HFFc6 (cell line): ENCODE measurements around the gene C1orf232. TPM values are rescaled to one million over a fixed set of nuclear protein-coding genes. Genes with fewer than 3 reads are reported as not detected.

Experiments used
- DNase-seq: peaks from one replicate; pipeline ENCODE4 v3.0.0-alpha.2; 2018
- H3K27ac Mint-ChIP-seq: 2 replicates; pipeline ENCODE4 v1.8.0; 2020; ENCODE audit warnings: mild to moderate bottlenecking, mixed read lengths
- H3K27me3 Mint-ChIP-seq: 2 replicates; pipeline ENCODE4 v1.8.0; 2021; ENCODE audit warnings: mild to moderate bottlenecking, moderate library complexity, mixed read lengths; ENCODE audit not compliant: insufficient read depth
- H3K36me3 Mint-ChIP-seq: 2 replicates; pipeline ENCODE4 v1.8.0; 2021; ENCODE audit warnings: low read depth, mixed read lengths
- H3K4me1 Mint-ChIP-seq: 2 replicates; pipeline ENCODE4 v1.8.0; 2020; ENCODE audit warnings: low read depth, mixed read lengths
- H3K4me3 Mint-ChIP-seq: 2 replicates; pipeline ENCODE4 v1.8.0; 2020; ENCODE audit warnings: mild to moderate bottlenecking, moderate library complexity, mixed read lengths
- H3K9me3 Mint-ChIP-seq: 2 replicates; pipeline ENCODE4 v1.8.0; 2020; ENCODE audit warnings: mild to moderate bottlenecking, mixed read lengths
- CTCF ChIP-seq: fragments of 200-600 bp; sonication (generic); IDR thresholded peaks from 2 replicates; pipeline ENCODE4 v1.5.0; 2021; ENCODE audit warnings: antibody characterized with exemption, mild to moderate bottlenecking
- total RNA-seq, 6 experiments: library from RNA; stranded (reverse); fragmentation: NEBNext Ultra II Directional; extraction: Animal tissue kit (Norgen Biotek cat#: 25700); gene quantifications; 2 replicates in 1 of 6; 3 replicates in 5 of 6; pipeline ENCODE4 v1.2.3, GENCODE V29; 2021

C1orf232 gene
- total RNA-seq, 6 experiments from 2014 or later, result not detected

GRCh38 chr1:26130695-26131094 lies 38.1 kb downstream of the C1orf232 start:
- Mint-ChIP-seq H3K4me3 (no peak overlapping the region), H3K36me3 (no peaks in the 10 kb centered on the region), H3K4me1 (peaks cover 5% of the 10 kb centered on the region; the same call in 1 of the 2 replicates), H3K27me3 (peaks cover 20% of the 10 kb centered on the region), H3K27ac (no peak overlapping the region), H3K9me3 (no peaks in the 10 kb centered on the region)
- no peak for DNase-seq
- TF ChIP-seq CTCF, result no peak

DNA sequence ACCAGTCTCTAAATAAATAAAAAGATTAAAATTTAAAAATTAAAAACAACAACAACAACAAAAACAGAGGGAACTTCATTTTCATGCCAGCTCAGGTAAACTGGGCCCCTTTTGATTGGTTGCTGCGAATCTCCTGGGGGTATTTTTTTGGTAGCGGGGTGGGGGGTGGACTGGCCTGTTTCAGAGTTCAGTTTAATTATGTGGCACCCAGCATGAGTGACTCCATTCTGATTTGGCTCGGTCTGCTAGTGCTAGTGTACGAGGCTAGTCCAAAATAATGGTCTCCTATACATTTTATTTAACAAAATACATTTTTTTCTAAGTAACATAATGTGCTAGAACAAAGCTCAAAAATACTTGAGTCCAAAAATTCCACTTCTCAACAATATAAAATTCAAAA lies 39.0 kb downstream of the C1orf232 start:
- DNase-seq, result no peak
- TF ChIP-seq CTCF, result no peak
- Mint-ChIP-seq H3K27me3 (peaks cover 20% of the 10 kb centered on the region), H3K36me3 (no peaks in the 10 kb centered on the region), H3K4me3 (no peak overlapping the region), H3K9me3 (no peaks in the 10 kb centered on the region), H3K27ac (no peak overlapping the region), H3K4me1 (peaks cover 5% of the 10 kb centered on the region; the same call in 1 of the 2 replicates)

DNA sequence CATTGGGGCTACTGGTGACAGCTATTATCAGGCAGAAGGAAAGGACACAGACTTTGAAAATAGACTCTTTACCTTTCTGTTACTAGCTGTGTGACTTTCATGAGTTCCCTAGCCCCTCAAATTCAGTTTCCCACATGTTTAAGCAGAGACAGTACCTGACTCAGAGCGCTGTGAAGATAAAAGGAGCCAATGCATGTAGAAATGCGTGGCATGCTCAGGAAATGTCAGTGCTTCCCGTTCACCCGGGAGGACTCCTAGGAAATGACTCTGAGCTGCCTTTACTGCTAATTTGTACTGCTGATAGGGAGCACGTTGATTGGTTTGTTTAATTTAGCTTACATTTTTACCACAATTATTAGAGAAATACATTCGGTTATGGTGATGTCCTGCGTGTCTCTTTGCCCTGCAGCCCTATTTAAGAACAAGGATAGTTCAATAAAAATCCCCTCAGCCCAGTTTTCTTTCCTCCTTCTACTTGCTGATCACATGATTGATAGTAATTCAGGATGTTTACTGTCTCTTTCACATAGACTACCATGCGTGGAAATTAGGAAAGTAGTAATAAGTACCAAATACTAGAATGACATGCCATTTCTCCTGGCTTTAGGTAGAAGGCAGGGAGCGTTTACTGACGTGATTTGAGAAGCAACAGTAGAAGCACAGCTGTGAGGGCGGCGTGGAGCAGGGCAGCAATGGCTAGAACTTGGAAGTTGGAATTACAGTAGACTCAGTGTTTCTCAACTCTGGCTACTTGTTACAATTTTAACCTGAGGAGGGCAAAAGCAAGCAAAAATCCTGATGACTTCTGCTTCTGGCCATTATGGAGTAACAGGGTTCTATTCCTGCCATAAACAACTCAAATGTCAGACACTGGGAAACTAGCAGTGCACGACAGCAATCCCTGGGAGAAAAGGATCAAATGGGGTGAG lies 41.3 kb downstream of the C1orf232 start:
- H3K27me3 Mint-ChIP-seq, result peaks cover 17% of the 10 kb centered on the region
- no peak overlapping the region for H3K4me3 Mint-ChIP-seq
- no peak overlapping the region for H3K27ac Mint-ChIP-seq
- peaks cover 19% of the 10 kb centered on the region for H3K4me1 Mint-ChIP-seq
- H3K36me3 Mint-ChIP-seq, result no peaks in the 10 kb centered on the region
- H3K9me3 Mint-ChIP-seq, result no peaks in the 10 kb centered on the region
- no peak for DNase-seq
- no peak for TF ChIP-seq CTCF

DNA sequence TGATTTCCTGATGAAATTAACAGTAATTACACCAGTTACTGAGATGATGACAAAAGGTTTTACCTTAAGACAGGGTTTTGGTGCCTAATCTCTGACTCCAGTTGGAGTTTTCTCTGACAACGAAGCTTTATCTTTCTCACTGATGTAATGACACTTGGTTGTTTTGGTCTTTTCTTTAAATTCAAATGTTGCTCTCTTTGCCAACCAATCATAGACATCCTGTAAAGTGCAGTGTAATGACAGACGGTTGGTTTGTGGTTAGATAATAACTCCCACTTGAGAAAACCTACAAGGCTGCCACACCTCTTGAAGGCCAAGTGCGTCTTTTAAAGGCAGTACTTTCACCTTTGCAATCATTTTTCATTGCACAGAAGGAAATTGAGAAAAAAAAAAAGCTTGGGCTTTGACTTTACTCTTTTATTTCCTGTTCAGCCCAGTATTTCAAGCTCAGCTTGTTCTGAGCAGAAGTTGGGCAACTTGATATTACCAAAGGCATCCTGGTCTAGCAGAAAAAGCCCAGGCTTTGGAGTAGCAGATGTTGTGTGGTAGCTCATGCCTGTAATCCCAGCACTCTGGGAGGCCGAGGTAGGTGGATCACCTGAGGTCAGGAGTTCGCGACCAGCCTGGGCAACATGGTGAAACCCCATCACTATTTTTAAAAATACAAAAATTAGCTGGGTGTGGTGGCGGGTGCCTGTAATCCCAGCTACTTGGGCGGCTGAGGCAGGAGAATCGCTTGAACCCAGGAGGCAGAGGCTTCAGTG lies 42.3 kb downstream of the C1orf232 start:
- Mint-ChIP-seq H3K27ac (no peak overlapping the region), H3K4me1 (peaks cover 29% of the 10 kb centered on the region), H3K9me3 (no peaks in the 10 kb centered on the region), H3K36me3 (no peaks in the 10 kb centered on the region), H3K27me3 (peaks cover 17% of the 10 kb centered on the region), H3K4me3 (no peak overlapping the region)
- DNase-seq, result no peak
- TF ChIP-seq CTCF, result no peak

DNA sequence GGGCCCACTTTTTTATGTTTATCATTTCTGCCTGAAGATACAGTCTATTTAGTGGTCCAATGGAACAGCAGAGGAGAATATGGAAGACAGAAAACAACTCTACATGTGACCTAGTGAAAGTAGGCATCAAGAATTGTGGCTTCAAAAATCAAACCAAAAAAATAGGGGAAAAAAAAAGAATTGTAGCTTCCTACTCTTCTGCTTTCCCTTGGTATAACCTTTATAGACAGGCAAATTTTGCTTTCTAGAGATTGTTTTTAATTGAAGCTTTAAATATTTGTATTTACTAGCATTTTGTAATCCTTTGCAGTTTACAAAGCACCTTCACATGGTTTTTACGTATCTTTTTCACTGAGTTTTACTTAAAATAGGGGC lies 42.8 kb downstream of the C1orf232 start:
- no peaks in the 10 kb centered on the region for H3K9me3 Mint-ChIP-seq
- no peak for TF ChIP-seq CTCF
- no peak overlapping the region for H3K4me3 Mint-ChIP-seq
- DNase-seq, result no peak
- no peaks in the 10 kb centered on the region for H3K36me3 Mint-ChIP-seq
- H3K27ac Mint-ChIP-seq, result no peak overlapping the region
- H3K4me1 Mint-ChIP-seq, result peaks cover 33% of the 10 kb centered on the region
- H3K27me3 Mint-ChIP-seq, result peaks cover 14% of the 10 kb centered on the region
